SK-N-DZ (cell line): Measurements from ENCODE around the gene RPTN. TPM values are rescaled to one million over a fixed set of nuclear protein-coding genes. Genes with fewer than 3 reads are reported as not detected.

ENCODE experiments used
- DNase-seq: peaks from one replicate; pipeline ENCODE4 v3.0.0-alpha.2; 2015; ENCODE audit warnings: low spot score
- polyA plus RNA-seq, 2 experiments: library from polyadenylated mRNA; depleted of rRNA; stranded (reverse); fragments of >200 nt; gene quantifications; 2 replicates each; pipeline ENCODE4 v1.2.3, GENCODE V29; 2014

Gene RPTN
- not detected in 2 replicates for polyA plus RNA-seq (2014; cell fraction: cytosol; rRNA removed)
- polyA plus RNA-seq (2014; cell fraction: nucleus; rRNA removed) = not detected in 2 replicates

GRCh38 chr1:152159144-152159543 lies at the start of gene RPTN:
RPTN (minus strand) TSS chr1:152159228; CDS start chr1:152157889, 1,339 bp downstream.
- DNase-seq = no peak

GRCh38 chr1:152198982-152199381 lies 40.0 kb upstream of the RPTN start:
- DNase-seq = no peak

- no peak for DNase-seq
Observed at GRCh38 chr1:152197361-152197941, 38.4 kb upstream of the RPTN start.

DNA sequence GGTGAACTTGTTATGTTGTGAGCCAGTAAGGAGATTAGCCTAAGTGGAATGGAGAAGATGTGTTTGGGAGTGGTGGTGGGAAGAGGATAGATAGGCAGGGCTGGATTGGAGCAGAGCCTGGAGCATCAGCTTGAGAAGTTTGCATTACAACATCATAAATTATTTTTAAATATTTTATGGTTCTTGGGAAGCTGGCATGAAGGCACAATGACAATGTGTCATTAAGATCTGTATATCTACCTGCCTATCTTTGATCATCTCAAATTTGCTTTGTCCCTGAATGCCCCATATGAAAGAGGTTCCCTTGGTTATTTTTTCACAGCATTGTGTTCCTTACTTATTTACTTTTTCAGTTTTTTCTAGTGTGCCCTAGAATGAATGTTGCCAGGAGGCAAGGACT lies 32.7 kb upstream of the RPTN start:
- DNase-seq = no peak

DNA sequence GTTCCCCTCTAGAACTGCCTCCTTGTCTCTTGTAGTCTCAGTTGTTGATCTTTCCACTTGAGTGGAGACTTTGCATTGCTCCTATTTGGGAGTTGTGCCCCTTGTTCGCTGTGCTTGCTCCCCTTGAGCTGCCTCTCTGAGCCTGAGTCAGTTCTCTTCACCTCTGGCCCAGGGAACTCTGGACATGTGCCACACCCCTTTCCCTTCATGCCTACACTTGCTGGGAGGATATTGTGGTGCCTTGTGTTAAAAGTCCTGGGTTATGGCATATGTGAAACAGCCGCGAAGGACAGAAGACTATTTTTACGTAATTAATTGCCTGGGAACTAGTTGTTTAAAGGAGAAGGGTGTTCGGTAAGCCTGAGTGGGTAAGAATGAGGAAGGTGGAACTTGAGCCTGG lies 32.2 kb upstream of the RPTN start:
- no peak for DNase-seq

DNA sequence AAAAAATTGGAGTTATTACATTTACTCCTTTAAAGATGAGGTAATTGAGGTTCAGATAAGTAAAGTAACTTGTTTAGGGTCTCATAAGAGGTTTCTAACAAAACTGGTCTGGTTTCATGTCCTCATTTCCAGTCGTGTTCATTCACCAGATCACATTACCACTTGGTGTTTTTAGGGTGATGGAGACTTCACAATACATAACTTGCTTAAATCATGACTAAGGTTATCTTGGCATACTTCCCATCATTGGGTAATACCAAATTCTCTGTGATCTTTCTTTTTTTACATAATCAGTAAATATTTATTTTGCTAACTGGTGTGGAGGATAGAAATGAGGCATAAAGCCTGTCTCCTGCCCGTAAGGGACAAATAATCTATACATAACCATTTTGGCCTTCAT lies 31.6 kb upstream of the RPTN start:
- no peak for DNase-seq

- DNase-seq = peak; percentile 16
Observed at GRCh38 chr1:152189657-152190442, 30.8 kb upstream of the RPTN start.

- DNase-seq = no peak
Observed at GRCh38 chr1:152188673-152189591, 29.9 kb upstream of the RPTN start.

GRCh38 chr1:152186556-152187285 lies 27.7 kb upstream of the RPTN start:
- DNase-seq = no peak

GRCh38 chr1:152185544-152186391 lies 26.7 kb upstream of the RPTN start:
- peak; percentile 54 for DNase-seq

GRCh38 chr1:152182944-152183361 lies 23.9 kb upstream of the RPTN start:
- DNase-seq = no peak

DNA sequence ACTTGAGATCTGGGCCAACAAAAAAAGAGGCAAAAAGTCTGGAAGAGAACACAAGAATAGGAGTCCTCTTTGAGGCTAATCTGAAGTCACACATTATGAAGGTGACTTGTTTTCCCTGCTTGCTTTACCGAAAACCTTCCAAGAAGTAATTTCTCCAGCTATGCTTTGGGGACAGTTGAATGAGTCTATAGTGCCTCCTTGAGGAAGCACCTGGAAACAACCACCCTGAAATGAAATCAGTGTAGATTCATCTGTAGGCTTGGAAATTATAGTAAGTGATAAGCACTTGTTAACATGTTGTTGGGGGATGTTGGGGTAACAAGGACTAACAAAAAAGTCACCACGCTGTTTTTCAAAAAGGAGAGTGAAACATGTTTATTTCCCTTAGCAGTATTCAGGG lies 23.4 kb upstream of the RPTN start:
- no peak for DNase-seq

- no peak for DNase-seq
Observed at GRCh38 chr1:152179566-152179965, 20.5 kb upstream of the RPTN start.

GRCh38 chr1:152170287-152170905 lies 11.4 kb upstream of the RPTN start:
- DNase-seq = no peak

GRCh38 chr1:152169366-152170025 lies 10.5 kb upstream of the RPTN start:
- DNase-seq = no peak

GRCh38 chr1:152168535-152168868 lies 9.5 kb upstream of the RPTN start:
- no peak for DNase-seq

- no peak for DNase-seq
Observed at GRCh38 chr1:152167835-152168534, 9.0 kb upstream of the RPTN start.

DNA sequence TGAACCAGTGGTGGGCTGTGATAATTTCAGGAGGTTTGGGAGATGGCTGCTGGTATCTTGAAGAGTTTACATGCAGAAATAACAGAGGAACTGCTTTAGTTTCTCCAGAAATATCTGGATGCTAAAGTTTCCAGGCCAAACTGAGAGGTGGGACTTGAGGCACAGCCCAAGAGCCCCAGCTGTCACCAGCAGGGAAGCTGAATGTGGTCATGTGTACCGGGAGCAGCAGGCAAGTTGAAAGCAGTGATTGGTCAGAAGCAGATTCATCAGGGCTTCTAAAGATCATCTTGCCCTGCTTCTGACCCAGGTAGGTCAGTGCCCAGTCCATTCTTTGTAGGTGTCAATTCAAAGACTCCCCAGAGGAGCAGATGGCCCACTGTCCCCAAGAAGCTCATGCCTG lies 7.9 kb upstream of the RPTN start:
- DNase-seq = no peak
